ENCODE measurements around the gene GAMT.
"Not testable (repeated sequence)": the region's sequence is repeated elsewhere in the genome, so short reads cannot be mapped to it uniquely, and the experiment has no call there.

The GAMT gene

GRCh38 chr19:1433119-1434039, 32.0 kb upstream of the GAMT start:
- DNase-seq: no peak

GRCh38 chr19:1432507-1432887, 31.2 kb upstream of the GAMT start:
- DNase-seq: no peak

GRCh38 chr19:1431759-1432506, 30.6 kb upstream of the GAMT start:
- DNase-seq: no peak

GRCh38 chr19:1430246-1430645, 28.9 kb upstream of the GAMT start:
- DNase-seq: no peak

- DNase-seq: no peak
These were observed 28.4 kb upstream of the GAMT start for GRCh38 chr19:1429750-1430149.

- DNase-seq: no peak
These were observed 27.5 kb upstream of the GAMT start for GRCh38 chr19:1428738-1429391.

GRCh38 chr19:1427221-1427920, 26.0 kb upstream of the GAMT start:
- no peak for DNase-seq

GRCh38 chr19:1426736-1427135, 25.4 kb upstream of the GAMT start:
- no peak for DNase-seq

- no peak for DNase-seq
These were observed 24.6 kb upstream of the GAMT start for GRCh38 chr19:1425902-1426301.

- DNase-seq: no peak
These were observed 23.9 kb upstream of the GAMT start for GRCh38 chr19:1425102-1425837.

GRCh38 chr19:1424192-1424955, 23.0 kb upstream of the GAMT start:
- no peak for DNase-seq

- no peak for DNase-seq
These were observed 22.3 kb upstream of the GAMT start for GRCh38 chr19:1423436-1424191.

GRCh38 chr19:1422943-1423342, 21.6 kb upstream of the GAMT start:
- DNase-seq: no peak

GRCh38 chr19:1422360-1422759, 21.0 kb upstream of the GAMT start:
- DNase-seq: no peak

- no peak for DNase-seq
These were observed 20.6 kb upstream of the GAMT start for GRCh38 chr19:1421958-1422305.

- no peak for DNase-seq
These were observed 20.0 kb upstream of the GAMT start for GRCh38 chr19:1421218-1421957.

GRCh38 chr19:1420590-1420989, 19.2 kb upstream of the GAMT start:
- DNase-seq: no peak

GRCh38 chr19:1420085-1420484, 18.7 kb upstream of the GAMT start:
- DNase-seq: not testable (repeated sequence)

- no peak for DNase-seq
These were observed 17.8 kb upstream of the GAMT start for GRCh38 chr19:1418951-1419738.

All from Kasumi-1 (cell line).